Dermis blood vessel endothelial cell (primary cell): Measurements from ENCODE around the gene RGS11. TPM values are rescaled to one million over a fixed set of nuclear protein-coding genes. Genes with fewer than 3 reads are reported as not detected.

ENCODE experiments used
- DNase-seq: peaks from one replicate; pipeline ENCODE4 v3.0.0; 2010
- total RNA-seq: library from RNA; depleted of rRNA; stranded (reverse); fragments of >200 nt; gene quantifications from 2 replicates; pipeline ENCODE4 v1.2.3, GENCODE V29; 2014

Gene RGS11
- total RNA-seq, 1 donor from 2014 or later = 0.68 TPM

GRCh38 chr16:228151-228851 is 47.4 kb downstream of the RGS11 start:
- peak; percentile 41 for DNase-seq

DNA sequence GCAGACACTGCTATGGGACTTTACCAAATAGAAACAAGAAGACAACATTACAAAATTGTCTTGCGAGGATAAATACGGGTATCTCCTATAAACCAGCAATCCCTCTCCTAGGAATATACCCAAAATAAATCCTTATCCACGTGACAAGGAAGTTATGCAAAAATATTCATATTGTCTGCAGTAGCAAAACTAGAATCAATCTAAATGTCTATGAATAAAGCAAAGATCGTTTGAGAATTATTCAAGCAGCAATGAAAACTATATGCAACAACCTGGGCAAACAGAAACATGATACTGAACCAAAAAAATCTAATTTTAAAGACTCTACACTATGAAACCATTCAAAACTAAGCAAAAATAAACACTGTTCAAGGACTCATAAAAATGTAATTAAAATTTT is 55.7 kb downstream of the RGS11 start:
- no peak for DNase-seq

Other genes starting within 250 kb of the RGS11 start
- 6.3 and 6.6 TPM in 2 replicates for gene POLR3K, start 222.3 kb downstream of the RGS11 start, total RNA-seq
- 17.9 and 25.9 TPM in 2 replicates for gene SNRNP25, start 222.1 kb downstream of the RGS11 start, total RNA-seq
- 30.1 and 32.1 TPM in 2 replicates for gene RHBDF1, start 203.3 kb downstream of the RGS11 start, total RNA-seq
- 121 and 199 TPM in 2 replicates for gene MPG, start 197.7 kb downstream of the RGS11 start, total RNA-seq
- gene NPRL3, start 137.3 kb downstream of the RGS11 start, total RNA-seq = 9.5 and 17.8 TPM in 2 replicates
- gene HBZ, start 123.3 kb downstream of the RGS11 start, total RNA-seq = not detected in 2 replicates
- not detected in 2 replicates for gene HBM, start 110.0 kb downstream of the RGS11 start, total RNA-seq
- 0.42 TPM in 1 of 2 replicates, not detected in the other for gene HBA2, start 103.1 kb downstream of the RGS11 start, total RNA-seq
- not detected in 2 replicates for gene HBA1, start 99.3 kb downstream of the RGS11 start, total RNA-seq
- gene HBQ1, start 95.5 kb downstream of the RGS11 start, total RNA-seq = 0.34 TPM in 1 of 2 replicates, not detected in the other
- gene LUC7L, start 46.5 kb downstream of the RGS11 start, total RNA-seq = 30.9 and 55.5 TPM in 2 replicates
- gene FAM234A, start 41.1 kb downstream of the RGS11 start, total RNA-seq = 59.2 and 76.1 TPM in 2 replicates
- 1.2 TPM in 1 of 2 replicates, not detected in the other for gene ARHGDIG, start 4.6 kb upstream of the RGS11 start, total RNA-seq
- 0.34 TPM in 1 of 2 replicates, not detected in the other for gene PDIA2, start 7.2 kb upstream of the RGS11 start, total RNA-seq
- gene AXIN1, start 76.8 kb upstream of the RGS11 start, total RNA-seq = 28.2 and 31.9 TPM in 2 replicates
- gene MRPL28, start 94.6 kb upstream of the RGS11 start, total RNA-seq = 85.9 and 103 TPM in 2 replicates
- gene PGAP6, start 106.0 kb upstream of the RGS11 start, total RNA-seq = 98.2 and 132 TPM in 2 replicates
- gene NME4, start 121.3 kb upstream of the RGS11 start, total RNA-seq = 42.2 and 55.7 TPM in 2 replicates
- gene DECR2, start 125.9 kb upstream of the RGS11 start, total RNA-seq = 13.4 and 17.5 TPM in 2 replicates
- gene RAB11FIP3, start 149.7 kb upstream of the RGS11 start, total RNA-seq = 34.9 and 46.8 TPM in 2 replicates